ENCODE results near the gene RAB9A.

DNA sequence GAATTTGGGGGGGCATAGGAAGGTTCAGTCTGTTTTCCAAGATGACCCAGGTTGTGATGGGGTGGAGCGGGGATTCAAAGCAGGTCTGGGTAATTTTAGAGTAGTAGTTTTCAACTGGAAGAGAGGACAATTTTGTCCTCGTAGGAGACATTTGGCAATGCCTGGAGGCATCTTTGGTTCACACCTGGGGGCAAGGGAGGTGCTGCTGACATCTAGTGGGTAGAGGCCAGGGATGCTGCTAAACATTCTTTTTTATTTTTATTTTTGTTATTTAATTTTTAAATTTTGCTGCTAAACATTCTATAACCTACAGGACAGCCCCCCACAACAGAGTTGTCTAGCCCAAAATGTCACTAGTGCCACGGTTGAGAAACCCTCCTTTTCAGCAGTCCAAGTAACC is 1.9 kb downstream of the RAB9A start:
- TF ChIP-seq POLR2A (IDR thresholded peaks at IDR 0.05) (no peak), CTCF (IDR thresholded peaks at IDR 0.05) (no peak)
